ENCODE results near the gene GALNT11. TPM values are rescaled to one million over a fixed set of nuclear protein-coding genes. Genes with fewer than 3 reads are reported as not detected.

GALNT11 gene
- total RNA-seq, 1 donor from 2014 or later: 23.0 TPM

DNA sequence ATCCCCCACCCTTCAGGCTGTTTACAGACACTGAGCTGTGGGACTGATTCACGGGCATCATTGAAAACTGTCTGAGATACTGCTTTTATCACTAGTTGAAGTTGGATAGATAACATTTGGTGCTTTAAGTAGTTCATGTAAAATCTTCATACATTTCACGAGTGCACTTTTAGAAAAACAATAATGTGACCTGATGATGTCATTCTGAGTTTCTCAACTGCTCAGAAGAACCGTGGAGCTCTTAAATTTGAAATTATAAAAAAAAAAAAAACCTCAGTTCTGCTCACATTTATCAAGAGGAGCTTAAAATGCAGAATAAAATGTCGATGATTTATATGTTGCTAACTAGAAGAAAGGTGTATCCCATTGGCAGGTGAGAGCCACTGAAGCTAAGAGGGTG lies 81.5 kb downstream of the GALNT11 start:
- Histone ChIP-seq H3K9ac (ENCODE audit: low read length) (no peak overlapping the region), H4K20me1 (ENCODE audit: insufficient read depth, low read length) (no peaks in the 10 kb centered on the region), H3K36me3 (ENCODE audit: insufficient read depth, low read length) (peaks cover 2% of the 10 kb centered on the region), H3K27ac (ENCODE audit: low read depth, low read length) (no peak overlapping the region), H2AFZ (ENCODE audit: low read depth, low read length) (no peak overlapping the region), H3K9me3 (ENCODE audit: insufficient read depth, low read depth, low read length) (no peaks in the 10 kb centered on the region), H3K27me3 (ENCODE audit: insufficient read depth, low read length) (no peaks in the 10 kb centered on the region), H3K4me3 (ENCODE audit: insufficient read depth, low read depth, low read length) (no peak overlapping the region), H3K79me2 (ENCODE audit: insufficient read depth, low read length) (no peaks in the 10 kb centered on the region), H3K4me1 (ENCODE audit: insufficient read depth, low read length) (no peaks in the 10 kb centered on the region), H3K4me2 (ENCODE audit: low read length) (no peak overlapping the region)
- Mint-ChIP-seq H3K36me3 (ENCODE audit: low read depth, unreplicated experiment) (peaks cover 16% of the 10 kb centered on the region), H3K4me3 (ENCODE audit: unreplicated experiment) (no peak overlapping the region), H3K27ac (ENCODE audit: unreplicated experiment) (no peak overlapping the region), H3K27me3 (ENCODE audit: low read depth, unreplicated experiment) (no peaks in the 10 kb centered on the region), H3K9me3 (ENCODE audit: unreplicated experiment) (no peaks in the 10 kb centered on the region), H3K4me1 (ENCODE audit: low read depth, unreplicated experiment) (peaks cover 3% of the 10 kb centered on the region)
- TF ChIP-seq, protein P1, sequence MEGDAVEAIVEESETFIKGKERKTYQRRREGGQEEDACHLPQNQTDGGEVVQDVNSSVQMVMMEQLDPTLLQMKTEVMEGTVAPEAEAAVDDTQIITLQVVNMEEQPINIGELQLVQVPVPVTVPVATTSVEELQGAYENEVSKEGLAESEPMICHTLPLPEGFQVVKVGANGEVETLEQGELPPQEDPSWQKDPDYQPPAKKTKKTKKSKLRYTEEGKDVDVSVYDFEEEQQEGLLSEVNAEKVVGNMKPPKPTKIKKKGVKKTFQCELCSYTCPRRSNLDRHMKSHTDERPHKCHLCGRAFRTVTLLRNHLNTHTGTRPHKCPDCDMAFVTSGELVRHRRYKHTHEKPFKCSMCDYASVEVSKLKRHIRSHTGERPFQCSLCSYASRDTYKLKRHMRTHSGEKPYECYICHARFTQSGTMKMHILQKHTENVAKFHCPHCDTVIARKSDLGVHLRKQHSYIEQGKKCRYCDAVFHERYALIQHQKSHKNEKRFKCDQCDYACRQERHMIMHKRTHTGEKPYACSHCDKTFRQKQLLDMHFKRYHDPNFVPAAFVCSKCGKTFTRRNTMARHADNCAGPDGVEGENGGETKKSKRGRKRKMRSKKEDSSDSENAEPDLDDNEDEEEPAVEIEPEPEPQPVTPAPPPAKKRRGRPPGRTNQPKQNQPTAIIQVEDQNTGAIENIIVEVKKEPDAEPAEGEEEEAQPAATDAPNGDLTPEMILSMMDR (IDR thresholded peaks at IDR 0.05; ENCODE audit: insufficient read depth, low read depth, low read length): no peak
- no peak for DNase-seq (ENCODE audit: low read depth)
- FAIRE-seq: no peak

DNA sequence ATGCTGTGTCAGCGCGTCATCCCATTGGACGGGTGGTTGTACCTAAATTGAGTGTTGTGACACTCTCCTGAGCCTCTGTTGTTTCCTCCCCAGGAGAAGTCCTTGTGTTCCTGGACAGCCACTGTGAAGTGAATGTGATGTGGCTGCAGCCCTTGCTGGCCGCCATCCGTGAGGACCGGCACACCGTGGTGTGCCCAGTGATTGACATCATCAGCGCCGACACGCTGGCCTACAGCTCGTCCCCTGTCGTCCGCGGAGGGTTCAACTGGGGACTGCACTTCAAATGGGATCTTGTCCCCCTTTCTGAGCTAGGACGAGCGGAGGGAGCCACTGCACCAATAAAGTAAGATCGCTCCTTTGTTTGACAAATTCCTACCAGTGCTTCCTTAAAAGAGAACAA lies 82.5 kb downstream of the GALNT11 start:
- DNase-seq (ENCODE audit: low read depth) (no peak), FAIRE-seq (no peak)
- no peak overlapping the region for H3K27ac Mint-ChIP-seq (ENCODE audit: unreplicated experiment)
- H3K4me3 Mint-ChIP-seq (ENCODE audit: unreplicated experiment): no peak overlapping the region
- H3K36me3 Mint-ChIP-seq (ENCODE audit: low read depth, unreplicated experiment): peaks cover 16% of the 10 kb centered on the region
- Histone ChIP-seq H3K79me2 (ENCODE audit: insufficient read depth, low read length) (no peaks in the 10 kb centered on the region), H3K36me3 (ENCODE audit: insufficient read depth, low read length) (peaks cover 2% of the 10 kb centered on the region), H2AFZ (ENCODE audit: low read depth, low read length) (no peak overlapping the region), H3K4me3 (ENCODE audit: insufficient read depth, low read depth, low read length) (no peak overlapping the region), H4K20me1 (ENCODE audit: insufficient read depth, low read length) (no peaks in the 10 kb centered on the region), H3K4me1 (ENCODE audit: insufficient read depth, low read length) (no peaks in the 10 kb centered on the region), H3K9me3 (ENCODE audit: insufficient read depth, low read depth, low read length) (no peaks in the 10 kb centered on the region), H3K9ac (ENCODE audit: low read length) (no peak overlapping the region), H3K27ac (ENCODE audit: low read depth, low read length) (no peak overlapping the region), H3K4me2 (ENCODE audit: low read length) (no peak overlapping the region), H3K27me3 (ENCODE audit: insufficient read depth, low read length) (no peaks in the 10 kb centered on the region)
- H3K27me3 Mint-ChIP-seq (ENCODE audit: low read depth, unreplicated experiment): no peaks in the 10 kb centered on the region
- peaks cover 3% of the 10 kb centered on the region for H3K4me1 Mint-ChIP-seq (ENCODE audit: low read depth, unreplicated experiment)
- no peaks in the 10 kb centered on the region for H3K9me3 Mint-ChIP-seq (ENCODE audit: unreplicated experiment)
- TF ChIP-seq, protein P1 (IDR thresholded peaks at IDR 0.05; ENCODE audit: insufficient read depth, low read depth, low read length): no peak
- TF ChIP-seq EZH2 (IDR thresholded peaks at IDR 0.05; ENCODE audit: insufficient read depth, low read length): no peak

DNA sequence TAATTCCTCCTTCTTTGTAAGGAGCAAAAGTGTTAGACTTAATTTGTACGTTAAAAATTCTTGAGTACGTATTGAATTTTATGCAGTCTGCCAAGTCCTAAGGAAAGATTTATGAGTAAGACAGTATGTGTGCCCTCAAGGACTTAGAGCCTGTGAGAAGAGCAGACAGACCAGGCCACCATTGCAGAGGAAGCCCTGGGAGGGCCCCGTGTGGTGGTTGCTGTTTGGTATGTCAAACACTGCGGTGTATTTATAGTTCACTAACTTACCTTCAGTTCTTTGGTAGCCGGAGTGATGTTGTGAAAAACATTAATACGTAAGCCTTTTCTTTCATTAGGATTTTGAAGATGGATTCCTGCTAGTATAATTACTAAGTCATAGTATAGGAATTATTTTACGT lies 82.9 kb downstream of the GALNT11 start:
- FAIRE-seq (no peak), DNase-seq (ENCODE audit: low read depth) (no peak)
- no peaks in the 10 kb centered on the region for H3K4me1 ChIP-seq (ENCODE audit: insufficient read depth, low read length)
- peaks cover 15% of the 10 kb centered on the region for H3K36me3 Mint-ChIP-seq (ENCODE audit: low read depth, unreplicated experiment)
- no peak overlapping the region for H3K27ac ChIP-seq (ENCODE audit: low read depth, low read length)
- H3K27me3 ChIP-seq (ENCODE audit: insufficient read depth, low read length): no peaks in the 10 kb centered on the region
- peaks cover 2% of the 10 kb centered on the region for H3K36me3 ChIP-seq (ENCODE audit: insufficient read depth, low read length)
- H2AFZ ChIP-seq (ENCODE audit: low read depth, low read length): no peak overlapping the region
- no peaks in the 10 kb centered on the region for H3K27me3 Mint-ChIP-seq (ENCODE audit: low read depth, unreplicated experiment)
- H3K4me1 Mint-ChIP-seq (ENCODE audit: low read depth, unreplicated experiment): peaks cover 3% of the 10 kb centered on the region
- no peak overlapping the region for H3K4me2 ChIP-seq (ENCODE audit: low read length)
- TF ChIP-seq, protein P1 (IDR thresholded peaks at IDR 0.05; ENCODE audit: insufficient read depth, low read depth, low read length): no peak
- TF ChIP-seq EZH2 (IDR thresholded peaks at IDR 0.05; ENCODE audit: insufficient read depth, low read length): no peak
- H3K9ac ChIP-seq (ENCODE audit: low read length): no peak overlapping the region
- H4K20me1 ChIP-seq (ENCODE audit: insufficient read depth, low read length): no peaks in the 10 kb centered on the region
- no peak overlapping the region for H3K4me3 ChIP-seq (ENCODE audit: insufficient read depth, low read depth, low read length)
- H3K27ac Mint-ChIP-seq (ENCODE audit: unreplicated experiment): no peak overlapping the region
- no peaks in the 10 kb centered on the region for H3K9me3 ChIP-seq (ENCODE audit: insufficient read depth, low read depth, low read length)
- no peaks in the 10 kb centered on the region for H3K9me3 Mint-ChIP-seq (ENCODE audit: unreplicated experiment)
- H3K4me3 Mint-ChIP-seq (ENCODE audit: unreplicated experiment): no peak overlapping the region
- H3K79me2 ChIP-seq (ENCODE audit: insufficient read depth, low read length): no peaks in the 10 kb centered on the region

Data from astrocyte (in vitro differentiated cells and primary cell).